Fibroblast of pulmonary artery (primary cell): ENCODE data around the gene EMC8.

Experiments used
- DNase-seq: peaks from one replicate; pipeline ENCODE4 v3.0.0-alpha.2; 2010; ENCODE audit warnings: low read depth
- H3K4me3 ChIP-seq: replicated peaks from 2 replicates; pipeline ENCODE4 v1.5.1; 2011; ENCODE audit warnings: low read depth, mild to moderate bottlenecking, control low read depth, low read length, moderate library complexity
- TF ChIP-seq, protein P1 (sequence below): IDR thresholded peaks from 2 replicates; pipeline ENCODE4 v1.5.1; 2011; ENCODE audit warnings: mild to moderate bottlenecking, control low read depth, low read length, inconsistent platforms; ENCODE audit errors: missing control alignments

The EMC8 gene

DNA sequence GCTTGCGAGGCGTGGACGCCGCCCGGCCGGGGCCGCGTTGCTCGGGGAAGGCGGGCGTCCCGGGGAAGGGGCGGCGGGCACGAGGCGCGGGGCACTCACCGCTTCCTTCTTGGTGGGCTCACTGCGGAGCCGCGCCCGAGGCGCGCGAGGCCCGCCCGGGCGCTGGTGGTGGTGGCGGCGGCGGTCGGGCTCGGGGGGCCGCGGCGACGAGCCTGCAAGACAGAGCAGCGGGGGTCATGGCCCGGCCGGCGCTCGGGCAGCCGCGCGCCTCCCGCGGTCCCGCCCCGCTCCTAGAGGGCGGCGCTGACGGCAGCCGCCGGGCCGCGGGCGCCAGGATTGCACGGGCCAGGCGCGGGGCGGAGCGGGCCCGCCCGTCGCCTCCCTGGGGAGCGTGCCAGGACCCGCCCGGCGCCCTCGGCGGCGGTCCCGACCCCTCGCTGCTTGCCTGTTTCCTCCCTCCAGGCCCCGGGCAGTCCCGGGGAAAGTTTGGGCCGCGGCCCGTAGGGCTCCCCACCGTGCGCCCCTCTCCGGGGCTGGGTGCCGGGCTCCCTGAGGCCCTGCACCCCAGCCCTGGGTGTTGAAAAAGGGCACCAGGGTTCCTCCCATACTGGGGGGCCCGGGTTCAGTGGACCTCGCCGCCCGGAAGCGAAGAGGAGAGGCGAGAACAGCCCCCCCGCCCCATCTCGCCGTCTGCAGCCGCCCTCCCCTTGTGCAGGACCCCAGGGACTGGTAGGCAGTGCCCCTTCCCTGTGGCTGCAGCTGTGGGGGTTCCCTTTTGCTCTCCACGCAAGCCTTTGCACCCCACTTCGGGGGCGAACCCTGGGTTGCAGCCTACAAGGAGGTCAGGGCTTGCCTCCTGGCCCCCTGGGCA is 48.3 kb downstream of the EMC8 start, which contains the start of gene C16orf74:
Gene C16orf74, minus strand, starts transcription at position 270 of the 871 bp plus-strand sequence. CDS start 15,879 bp downstream, outside the sequence.
- TF ChIP-seq, protein P1, sequence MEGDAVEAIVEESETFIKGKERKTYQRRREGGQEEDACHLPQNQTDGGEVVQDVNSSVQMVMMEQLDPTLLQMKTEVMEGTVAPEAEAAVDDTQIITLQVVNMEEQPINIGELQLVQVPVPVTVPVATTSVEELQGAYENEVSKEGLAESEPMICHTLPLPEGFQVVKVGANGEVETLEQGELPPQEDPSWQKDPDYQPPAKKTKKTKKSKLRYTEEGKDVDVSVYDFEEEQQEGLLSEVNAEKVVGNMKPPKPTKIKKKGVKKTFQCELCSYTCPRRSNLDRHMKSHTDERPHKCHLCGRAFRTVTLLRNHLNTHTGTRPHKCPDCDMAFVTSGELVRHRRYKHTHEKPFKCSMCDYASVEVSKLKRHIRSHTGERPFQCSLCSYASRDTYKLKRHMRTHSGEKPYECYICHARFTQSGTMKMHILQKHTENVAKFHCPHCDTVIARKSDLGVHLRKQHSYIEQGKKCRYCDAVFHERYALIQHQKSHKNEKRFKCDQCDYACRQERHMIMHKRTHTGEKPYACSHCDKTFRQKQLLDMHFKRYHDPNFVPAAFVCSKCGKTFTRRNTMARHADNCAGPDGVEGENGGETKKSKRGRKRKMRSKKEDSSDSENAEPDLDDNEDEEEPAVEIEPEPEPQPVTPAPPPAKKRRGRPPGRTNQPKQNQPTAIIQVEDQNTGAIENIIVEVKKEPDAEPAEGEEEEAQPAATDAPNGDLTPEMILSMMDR: no peak
- peak within 1 kb of the TSS; percentile 61 for H3K4me3 ChIP-seq
- peak; percentile 52 for DNase-seq

DNA sequence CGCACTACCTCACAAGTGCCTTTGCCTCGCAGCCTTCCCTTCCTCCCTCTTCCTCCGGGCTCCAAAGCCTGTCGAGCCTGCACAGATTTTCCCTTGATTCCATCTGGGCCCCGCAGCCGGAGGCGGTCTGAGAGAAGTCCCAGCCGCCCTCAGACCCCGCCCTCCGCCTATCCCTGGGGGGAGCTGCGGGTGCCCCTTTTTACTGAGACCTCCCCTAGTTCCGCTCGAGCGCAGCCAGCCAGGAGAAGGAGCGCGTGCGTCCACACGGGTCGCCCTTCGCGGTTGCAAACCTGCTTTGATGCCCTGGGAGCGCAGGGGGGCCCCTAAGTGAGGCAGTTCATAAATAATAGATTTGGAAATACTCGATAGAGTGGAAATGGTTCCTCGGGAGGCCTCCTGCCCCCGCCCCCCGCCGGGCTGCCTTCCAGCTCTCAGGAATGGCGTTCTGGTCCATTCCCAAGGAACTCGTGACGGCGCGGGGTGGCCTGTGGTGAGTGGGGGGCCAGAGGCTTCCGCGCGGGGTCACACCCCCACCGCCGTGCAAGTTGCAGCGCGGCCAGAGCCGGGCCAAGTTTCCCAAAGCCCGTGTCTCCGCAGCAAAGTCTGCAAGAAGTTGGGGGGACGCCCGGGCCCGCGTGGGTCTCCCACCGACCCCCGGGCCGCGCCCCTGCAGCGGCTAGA is 49.1 kb downstream of the EMC8 start:
- TF ChIP-seq, protein P1: no peak
- DNase-seq: peak; percentile 55
- H3K4me3 ChIP-seq: peak overlapping the region; percentile 61

DNA sequence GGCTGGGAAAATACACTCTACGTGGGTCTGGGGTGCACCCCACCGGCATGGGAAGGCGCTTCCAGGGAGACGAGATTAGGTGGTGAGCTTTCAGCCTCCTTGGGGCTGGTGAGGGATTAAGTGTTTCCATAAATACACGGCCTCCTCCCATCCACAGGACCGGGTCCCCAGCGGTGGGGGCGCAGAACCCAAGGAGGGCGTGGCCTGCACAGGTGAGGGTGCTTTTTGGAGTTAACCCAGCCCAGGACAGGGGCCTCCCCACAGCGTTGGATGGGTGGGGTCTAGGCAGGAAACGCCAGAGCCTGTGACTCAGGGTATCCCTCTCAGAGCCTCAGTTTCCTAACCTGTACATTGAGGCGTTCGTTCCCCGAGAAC is 49.6 kb downstream of the EMC8 start:
- peak overlapping the region; percentile 61 for H3K4me3 ChIP-seq
- DNase-seq: no peak
- TF ChIP-seq, protein P1: no peak

DNA sequence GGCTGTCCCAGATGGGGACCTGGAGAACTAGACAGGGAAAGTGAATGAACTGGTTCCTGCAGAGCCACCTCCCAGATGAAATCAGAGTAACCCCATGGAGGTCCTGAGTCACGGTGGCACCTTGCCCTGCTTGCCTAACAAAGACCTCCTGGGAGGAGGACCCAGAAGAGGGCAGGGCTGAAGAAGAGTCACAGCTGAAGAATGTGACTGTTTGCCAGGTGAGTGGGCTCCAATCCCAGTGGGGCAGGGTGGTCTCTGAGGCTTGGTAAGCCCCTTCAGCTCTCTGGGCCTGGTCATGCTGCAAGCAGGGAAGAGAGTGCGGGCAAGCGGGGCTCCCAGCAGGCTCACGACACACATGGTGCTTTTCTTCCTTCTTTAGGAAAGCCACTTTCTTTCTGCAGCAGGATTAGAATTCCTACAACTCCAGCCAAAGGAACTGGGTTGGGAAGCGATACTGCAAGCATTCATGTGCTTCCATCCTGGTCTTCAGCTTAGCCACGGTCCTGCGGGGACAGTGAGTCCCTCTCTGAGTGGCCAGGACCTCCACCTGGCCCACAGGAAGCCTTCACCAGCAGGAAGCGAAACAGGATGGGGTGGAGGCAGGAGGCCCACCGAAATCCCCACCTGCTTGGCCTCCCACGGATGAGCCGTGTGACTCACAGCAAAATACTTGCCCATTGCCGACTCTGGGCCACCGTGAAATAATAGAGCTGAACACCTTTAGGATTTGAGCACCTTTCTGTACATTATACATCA is 52.7 kb downstream of the EMC8 start:
- TF ChIP-seq, protein P1: no peak
- no peak overlapping the region for H3K4me3 ChIP-seq
- DNase-seq: peak; percentile 37

DNA sequence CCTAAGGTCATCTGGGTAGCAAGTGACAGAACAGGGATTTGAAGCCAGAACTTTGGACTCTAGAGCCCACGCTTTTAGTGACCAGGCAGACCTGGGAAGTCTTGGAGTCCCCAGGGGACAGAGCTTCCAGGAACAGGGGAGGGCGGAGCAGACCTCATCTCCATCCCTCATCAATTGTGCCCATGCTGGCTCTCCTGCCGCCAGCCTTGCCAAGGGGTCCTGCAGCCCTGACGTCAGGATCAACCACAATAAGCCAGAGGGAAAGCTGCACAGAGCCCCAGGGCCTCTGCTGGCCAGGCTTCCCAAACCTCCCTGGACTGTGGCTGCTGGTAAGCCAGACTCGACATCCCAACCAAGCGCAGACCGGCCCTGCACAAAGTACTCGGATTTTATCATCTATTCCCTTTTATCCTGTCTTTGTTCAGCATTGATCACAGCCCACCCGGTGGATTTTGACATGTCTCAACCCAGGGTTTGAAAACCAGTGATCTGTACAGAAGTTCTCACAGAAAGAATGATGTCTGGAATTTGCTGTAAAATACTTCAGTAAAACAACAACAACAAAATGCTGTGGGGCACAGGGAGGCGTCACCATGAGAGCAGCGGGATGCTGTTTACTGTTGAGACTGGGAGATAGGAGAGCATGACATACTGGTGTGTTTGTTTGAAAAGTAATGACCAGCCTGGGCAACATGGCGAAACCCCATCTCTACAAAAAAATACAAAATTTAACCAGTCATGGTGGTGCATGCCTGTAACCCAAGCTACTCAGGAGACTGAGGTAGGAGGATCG is 60.2 kb downstream of the EMC8 start:
- TF ChIP-seq, protein P1: no peak
- no peak for DNase-seq
- no peak overlapping the region for H3K4me3 ChIP-seq

DNA sequence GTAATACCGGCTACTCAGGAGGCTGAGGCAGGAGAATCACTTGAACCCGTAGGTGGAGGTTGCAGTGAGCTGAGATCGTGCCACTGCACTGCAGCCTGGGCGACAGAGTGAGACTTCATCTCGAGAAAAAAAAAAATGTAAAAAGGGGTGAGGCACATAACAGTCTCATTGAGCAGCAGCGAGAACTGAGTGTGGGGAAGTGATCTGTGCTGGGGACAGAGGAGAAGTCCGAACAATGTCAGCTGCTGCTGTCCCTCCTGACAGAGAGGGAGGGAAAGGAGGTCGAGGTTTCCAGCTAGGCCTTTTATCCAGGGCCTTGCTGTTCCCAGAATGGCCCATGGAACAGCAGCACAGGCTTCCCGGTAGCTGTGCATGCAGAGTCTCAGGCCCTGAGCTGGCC is 62.4 kb downstream of the EMC8 start:
- DNase-seq: no peak
- no peak overlapping the region for H3K4me3 ChIP-seq
- TF ChIP-seq, protein P1: no peak
